GM12891 (cell line): Measurements from ENCODE around the gene SPIRE1.
"Not testable (repeated sequence)": the region's sequence is repeated elsewhere in the genome, so short reads cannot be mapped to it uniquely, and the experiment has no call there.

ENCODE experiments used
- DNase-seq: peaks from one replicate; pipeline ENCODE4 v3.0.0; 2011; ENCODE audit warnings: low spot score; ENCODE audit not compliant: insufficient read length
- FAIRE-seq: peaks from 2 replicates; lab custom pipeline; 2011; peaks lifted over from hg19 to GRCh38; lab: Jason Lieb, UNC
- PAX5 ChIP-seq: IDR thresholded peaks from 2 replicates; pipeline ENCODE4 v1.6.1; 2011; ENCODE audit warnings: low read length, moderate library complexity, mild to moderate bottlenecking; ENCODE audit not compliant: insufficient read depth, severe bottlenecking
- POLR2A ChIP-seq: IDR thresholded peaks from 2 replicates; pipeline ENCODE4 v1.6.1; 2011; ENCODE audit warnings: low read depth, low read length, control low read depth
- POLR2AphosphoS5 ChIP-seq: IDR thresholded peaks from 2 replicates; pipeline ENCODE4 v1.6.1; 2011; ENCODE audit warnings: low read depth, low read length, control low read depth
- POU2F2 ChIP-seq: IDR thresholded peaks from 2 replicates; pipeline ENCODE4 v1.6.1; 2011; ENCODE audit warnings: low read depth, mild to moderate bottlenecking, control low read depth, low read length, moderate library complexity
- SPI1 ChIP-seq: IDR thresholded peaks from 2 replicates; pipeline ENCODE4 v1.6.1; 2011; ENCODE audit warnings: low read depth, low read length, control low read depth
- TAF1 ChIP-seq: IDR thresholded peaks from 2 replicates; pipeline ENCODE4 v1.6.1; 2011; ENCODE audit warnings: low read depth, low read length, control low read depth

SPIRE1 gene

DNA sequence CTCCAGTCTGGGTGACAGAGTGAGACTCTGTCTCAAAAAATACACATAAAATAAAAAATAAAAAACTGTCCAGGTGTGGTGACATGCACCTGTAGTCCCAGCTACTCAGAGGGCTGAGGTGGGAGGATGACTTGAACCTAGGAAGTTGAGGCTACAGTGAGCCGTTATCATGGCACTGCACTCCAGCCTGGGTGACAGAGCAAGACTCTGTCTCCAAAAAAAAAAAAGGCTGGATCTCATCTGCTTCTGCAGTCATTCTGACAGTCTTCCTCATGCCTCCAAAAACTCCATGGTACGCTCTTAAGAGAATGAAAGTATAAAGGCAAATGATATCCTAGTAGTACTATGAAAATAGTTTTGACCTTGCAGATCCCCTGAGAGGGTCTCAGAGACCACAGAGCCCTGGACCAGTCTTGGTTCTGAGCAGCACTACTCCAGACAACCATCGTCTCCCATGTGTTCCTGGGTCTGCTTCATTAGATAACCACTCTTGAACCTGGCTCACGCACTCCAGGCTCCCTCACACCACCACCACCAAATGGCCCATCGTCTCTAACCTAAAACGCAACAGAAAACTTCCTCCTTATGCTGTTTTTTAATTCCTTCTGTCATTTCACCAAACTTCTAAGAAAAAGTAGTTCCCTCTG, 26.0 kb downstream of the SPIRE1 start:
- FAIRE-seq, result peak; percentile 35
- no peak for DNase-seq

DNA sequence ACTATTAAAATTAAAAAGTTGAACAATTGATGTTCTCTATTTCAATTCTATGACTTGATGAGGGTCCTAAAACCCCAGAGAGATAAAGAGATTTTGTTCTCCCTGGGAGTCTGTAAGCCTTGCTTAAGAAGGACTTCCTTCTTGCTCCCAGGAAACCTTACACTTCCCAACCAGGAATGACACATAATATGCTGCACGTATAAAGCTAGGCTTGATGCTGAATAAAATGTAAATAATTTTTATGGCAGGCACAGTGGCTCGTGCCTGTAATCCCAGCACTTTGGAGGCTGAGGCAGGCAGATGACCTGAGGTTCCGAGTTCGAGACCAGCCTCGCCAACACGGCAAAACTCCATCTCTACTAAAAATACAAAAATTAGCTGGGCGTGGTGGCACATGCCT, 27.8 kb downstream of the SPIRE1 start:
- FAIRE-seq, result no peak
- TF ChIP-seq PAX5 (no peak), POLR2AphosphoS5 (no peak), SPI1 (no peak), POLR2A (no peak), POU2F2 (no peak), TAF1 (no peak)
- DNase-seq, result no peak

More for the DNA sequence above, 26.0 kb downstream of the SPIRE1 start:
- TF ChIP-seq POLR2A (no peak), POU2F2 (no peak), TAF1 (no peak), PAX5 (no peak), SPI1 (no peak), POLR2AphosphoS5 (no peak)

DNA sequence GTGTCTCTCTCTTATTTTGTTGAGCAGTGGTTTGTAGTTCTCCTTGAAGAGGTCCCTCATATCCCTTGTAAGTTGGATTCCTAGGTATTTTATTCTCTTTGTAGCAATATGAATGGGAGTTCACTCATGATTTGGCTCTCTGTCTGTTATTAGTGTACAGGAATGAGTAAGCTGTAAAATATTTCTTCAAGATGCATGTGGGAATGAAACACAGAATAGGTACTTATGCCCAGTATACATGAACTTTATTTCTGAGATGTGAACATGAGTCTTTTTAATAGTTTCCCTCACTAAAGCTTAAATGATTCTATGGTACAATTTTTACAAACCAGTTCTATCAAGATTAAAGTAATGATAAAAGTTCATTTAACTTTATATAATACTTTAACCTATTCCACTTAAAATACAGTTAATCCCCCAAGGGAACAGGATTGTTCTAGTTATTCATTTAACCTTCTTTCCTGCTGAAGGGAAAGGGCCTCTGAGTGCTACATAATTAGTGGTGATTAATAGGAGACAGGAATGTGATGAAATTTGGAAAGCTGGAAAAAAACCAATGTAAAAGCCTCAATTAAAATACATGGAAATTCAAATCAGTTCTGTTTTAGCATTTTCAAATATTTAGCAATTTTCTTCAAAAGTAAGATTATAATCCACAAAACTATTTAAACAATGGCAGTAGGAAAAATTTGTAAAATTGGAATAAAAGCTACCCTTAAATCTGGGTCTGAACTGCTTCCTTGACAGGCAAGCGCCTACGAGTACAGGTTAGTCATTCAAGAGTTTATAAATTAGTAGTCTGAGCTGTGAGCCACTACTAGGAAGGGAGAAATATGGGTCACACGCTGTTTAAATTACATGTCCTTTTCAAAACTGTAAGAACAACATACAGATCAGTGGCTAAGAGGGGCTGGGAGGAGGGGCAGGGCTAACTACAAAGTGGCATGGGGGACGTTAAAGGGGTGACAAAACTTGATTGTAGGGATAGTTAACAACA, 28.9 kb downstream of the SPIRE1 start:
- FAIRE-seq (no peak), DNase-seq (no peak)
- TF ChIP-seq POLR2AphosphoS5, result no peak
- TF ChIP-seq TAF1, result no peak
- no peak for TF ChIP-seq SPI1
- TF ChIP-seq PAX5, result no peak

DNA sequence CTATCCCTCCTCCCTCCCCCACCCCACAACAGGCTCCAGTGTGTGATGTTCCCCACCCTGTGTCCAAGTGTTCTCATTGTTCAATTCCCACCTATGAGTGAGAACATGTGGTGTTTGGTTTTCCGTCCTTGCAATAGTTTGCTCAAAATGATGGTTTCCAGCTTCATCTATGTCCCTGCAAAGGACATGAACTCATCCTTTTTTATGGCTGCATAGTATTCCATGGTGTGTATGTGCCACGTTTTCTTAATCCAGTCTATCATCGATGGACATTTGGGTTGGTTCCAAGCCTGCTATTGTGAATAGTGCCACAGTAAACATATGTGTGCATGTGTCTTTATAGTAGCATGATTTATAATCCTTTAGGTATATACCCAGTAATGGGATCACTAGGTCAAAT, 30.7 kb downstream of the SPIRE1 start:
- DNase-seq, FAIRE-seq: not testable (repeated sequence)

DNA sequence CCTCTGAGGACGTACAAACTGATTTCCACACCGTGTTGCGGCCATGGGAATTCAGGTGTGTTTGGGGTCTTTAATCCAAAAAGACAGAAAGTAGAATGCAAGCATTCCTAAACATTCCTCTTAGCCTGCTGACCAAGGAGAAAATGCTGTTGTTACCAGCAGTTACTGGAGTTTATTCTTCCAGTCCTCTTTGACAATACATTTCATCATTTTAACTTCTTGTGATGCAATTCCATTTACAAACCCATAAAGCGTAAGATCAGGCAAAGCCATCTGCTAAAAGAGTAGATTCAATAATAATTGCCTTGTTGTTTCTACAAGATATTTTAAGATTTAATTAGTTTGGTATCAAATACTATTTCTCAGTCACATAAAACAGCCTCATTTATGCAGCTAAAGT, 32.7 kb downstream of the SPIRE1 start:
- DNase-seq, result no peak
- TF ChIP-seq SPI1 (no peak), TAF1 (no peak), POU2F2 (no peak), POLR2AphosphoS5 (no peak), POLR2A (no peak), PAX5 (no peak)
- no peak for FAIRE-seq

DNA sequence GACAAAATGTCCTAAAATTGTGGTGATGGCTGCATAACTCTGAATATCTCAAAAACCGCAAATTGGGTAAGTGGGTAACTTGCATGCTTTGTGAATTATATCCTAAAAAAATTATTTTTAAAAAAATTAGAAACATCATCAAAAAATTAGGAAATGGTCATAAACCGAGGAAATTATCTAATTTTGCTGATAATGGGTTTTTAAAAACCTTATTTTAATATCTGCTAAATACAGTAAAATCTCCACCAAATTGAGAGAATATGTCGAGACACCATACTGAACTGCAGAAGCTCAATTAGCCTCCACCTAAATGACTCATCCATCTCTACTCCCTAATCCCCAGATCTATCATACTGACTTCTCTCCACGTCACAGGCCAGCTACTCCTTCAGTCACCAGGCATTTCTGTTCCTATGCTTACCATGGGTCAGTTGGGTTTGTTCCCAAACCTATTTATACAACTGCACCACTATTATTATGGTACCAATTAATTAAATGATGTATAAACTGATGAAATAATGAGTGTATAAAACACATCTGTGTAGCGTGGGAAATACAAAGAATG, 36.1 kb downstream of the SPIRE1 start:
- TF ChIP-seq POU2F2 (no peak), POLR2A (no peak), TAF1 (no peak), SPI1 (no peak), POLR2AphosphoS5 (no peak), PAX5 (no peak)
- no peak for DNase-seq
- FAIRE-seq, result no peak

DNA sequence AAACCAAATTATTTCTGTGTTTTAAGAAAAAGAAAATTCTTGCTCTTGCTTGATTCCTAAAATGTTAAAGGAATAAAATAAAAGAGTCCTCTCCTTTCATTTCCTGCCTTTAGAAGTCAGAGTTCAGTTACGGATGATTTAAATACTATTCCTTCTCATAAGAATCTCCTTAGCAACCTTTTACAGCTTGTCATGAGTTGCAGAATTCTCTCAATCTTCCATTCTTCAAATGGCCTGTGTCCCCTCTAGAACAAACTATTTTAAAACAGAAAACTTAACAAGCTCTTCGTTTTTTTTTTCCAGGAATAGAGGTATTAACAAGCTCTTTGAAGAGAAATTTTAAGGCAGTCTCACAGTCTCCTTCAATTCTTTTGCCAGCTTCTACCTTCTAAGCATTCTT, 42.2 kb downstream of the SPIRE1 start:
- no peak for FAIRE-seq
- no peak for TF ChIP-seq POU2F2
- no peak for TF ChIP-seq POLR2A
- no peak for TF ChIP-seq PAX5
- no peak for TF ChIP-seq POLR2AphosphoS5
- no peak for TF ChIP-seq TAF1
- no peak for TF ChIP-seq SPI1

DNA sequence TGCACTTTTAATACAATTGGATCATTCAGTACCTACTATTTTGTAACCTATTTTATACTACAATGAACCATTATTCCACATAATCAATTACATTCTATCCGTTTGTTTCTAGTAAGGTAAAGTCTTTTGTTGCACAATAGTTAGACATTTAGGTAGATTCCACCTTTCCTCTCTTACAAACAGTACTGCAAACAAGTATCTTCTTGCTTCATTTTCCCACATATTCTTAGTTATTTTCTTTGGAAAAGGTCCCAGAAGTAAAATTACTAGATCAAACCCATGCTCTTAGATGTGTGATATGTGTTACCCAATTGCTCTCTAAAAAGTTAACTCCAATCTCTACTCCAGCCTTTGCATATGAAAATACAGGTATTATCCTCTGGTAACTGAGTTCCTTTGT, 49.6 kb downstream of the SPIRE1 start:
- no peak for FAIRE-seq
- no peak for DNase-seq
- TF ChIP-seq POLR2AphosphoS5 (no peak), SPI1 (no peak), POU2F2 (no peak), TAF1 (no peak), PAX5 (no peak), POLR2A (no peak)

More for the DNA sequence above, 42.2 kb downstream of the SPIRE1 start:
- no peak for DNase-seq

DNA sequence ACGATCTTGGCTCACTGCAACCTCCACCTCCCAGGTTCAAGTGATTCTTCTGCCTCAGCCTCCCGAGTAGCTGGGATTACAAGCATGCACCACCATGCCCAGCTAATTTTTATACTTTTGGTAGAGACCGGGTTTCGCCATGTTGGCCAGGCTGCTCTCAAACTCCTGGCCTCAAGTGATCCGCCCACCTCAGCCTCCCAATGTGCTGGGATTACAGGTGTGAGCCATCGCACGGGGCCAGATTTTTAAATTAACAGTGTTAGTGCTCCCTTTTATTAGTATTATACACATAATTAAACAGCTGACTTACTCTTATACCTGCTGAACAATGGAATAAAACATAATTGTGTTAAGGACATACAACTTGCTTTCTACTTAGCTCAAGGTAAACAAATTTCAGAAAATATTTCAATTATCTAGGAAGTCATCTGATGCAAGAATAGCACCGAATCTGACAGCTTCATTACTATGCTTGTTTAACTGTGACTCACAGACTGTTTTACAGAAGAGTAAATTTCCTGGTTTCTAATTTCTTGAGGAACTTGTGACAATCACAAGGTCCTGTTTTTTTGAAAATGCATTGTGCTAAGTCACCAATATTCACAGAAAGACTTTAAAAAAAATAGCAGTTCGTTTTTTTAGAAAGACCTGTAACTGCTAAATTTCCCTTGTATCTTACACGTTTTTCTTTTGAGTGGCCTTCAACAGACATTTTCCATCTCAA, 51.2 kb downstream of the SPIRE1 start:
- DNase-seq (no peak), FAIRE-seq (no peak)
- TF ChIP-seq POLR2A (no peak), TAF1 (no peak), SPI1 (no peak)
